Fibroblast of lung (primary cell): ENCODE results near the gene NFIC. TPM values are rescaled to one million over a fixed set of nuclear protein-coding genes. Genes with fewer than 3 reads are reported as not detected.

ENCODE experiments used
- DNase-seq, 2 donors: peaks; one replicate each; pipeline versions ENCODE4 v3.0.0 to v3.0.0-alpha.2; 2010; ENCODE audit warnings: low read depth in 2 of 2
- H2AFZ ChIP-seq: 2 replicates; pipeline ENCODE4 v1.5.1; 2012; ENCODE audit warnings: low read length, control low read depth, inconsistent platforms
- H3K27ac ChIP-seq: 2 replicates; pipeline ENCODE4 v1.5.1; 2011; ENCODE audit warnings: low read length, control low read depth; ENCODE audit not compliant: insufficient read depth
- H3K27me3 ChIP-seq: 2 replicates; pipeline ENCODE4 v1.5.1; 2011; ENCODE audit warnings: mild to moderate bottlenecking, low read length; ENCODE audit not compliant: control insufficient read depth, insufficient read depth
- H3K36me3 ChIP-seq: 2 replicates; pipeline ENCODE4 v1.5.1; 2011; ENCODE audit warnings: low read length; ENCODE audit not compliant: control insufficient read depth, insufficient read depth
- H3K4me1 ChIP-seq: 2 replicates; pipeline ENCODE4 v1.5.1; 2011; ENCODE audit warnings: low read length; ENCODE audit not compliant: control insufficient read depth, insufficient read depth; ENCODE audit errors: extremely low read depth
- H3K4me2 ChIP-seq: 2 replicates; pipeline ENCODE4 v1.5.1; 2011; ENCODE audit warnings: low read length, control low read depth; ENCODE audit not compliant: insufficient read depth; ENCODE audit errors: extremely low read depth
- H3K4me3 ChIP-seq, 4 experiments: fragments of 200-600 bp in 1 of 4; sonication (generic) in 1 of 4; replicated peaks in 1 of 4; 2 replicates each; pipeline ENCODE4 v1.5.1; 2011 to 2016; ENCODE audit warnings: low read length in 4 of 4, low read depth in 3 of 4, mild to moderate bottlenecking in 3 of 4, control low read depth in 2 of 4, inconsistent platforms in 1 of 4, mixed read lengths in 1 of 4; ENCODE audit not compliant: insufficient read depth in 1 of 4; ENCODE audit errors: control extremely low read depth in 1 of 4
- H3K79me2 ChIP-seq: 2 replicates; pipeline ENCODE4 v1.5.1; 2012; ENCODE audit warnings: mild to moderate bottlenecking, low read length, inconsistent platforms; ENCODE audit not compliant: control insufficient read depth, insufficient read depth
- H3K9ac ChIP-seq: 2 replicates; pipeline ENCODE4 v1.5.1; 2011; ENCODE audit warnings: mild to moderate bottlenecking, low read length, control low read depth; ENCODE audit not compliant: insufficient read depth
- H3K9me3 ChIP-seq: 2 replicates; pipeline ENCODE4 v1.5.1; 2012; ENCODE audit warnings: low read depth, low read length; ENCODE audit not compliant: control insufficient read depth, insufficient read depth
- H4K20me1 ChIP-seq: 2 replicates; pipeline ENCODE4 v1.5.1; 2011; ENCODE audit warnings: low read length; ENCODE audit not compliant: control insufficient read depth, insufficient read depth; ENCODE audit errors: extremely low read depth
- EZH2 ChIP-seq: IDR thresholded peaks from 2 replicates; pipeline ENCODE4 v1.5.1; 2012; ENCODE audit warnings: low read length, control low read depth, mild to moderate bottlenecking; ENCODE audit errors: missing control alignments
- polyA plus RNA-seq, 2 donors: library from polyadenylated mRNA; depleted of rRNA in 1 of 2; stranded (reverse) in 1 of 2; unstranded in 1 of 2; fragments of >200 nt; gene quantifications; 2 replicates each; pipeline ENCODE4 v1.2.1, GENCODE V29; 2011 to 2012; ENCODE audit warnings: missing spikeins in 1 of 2
- total RNA-seq: library from RNA; depleted of rRNA; stranded (reverse); fragments of >200 nt; gene quantifications from 2 replicates; pipeline ENCODE4 v1.2.1, GENCODE V29; 2014
- TF ChIP-seq, protein P1 (sequence below), 2 donors: IDR thresholded peaks in 1 of 2; conservative IDR thresholded peaks in 1 of 2; 1 replicate in 1 of 2; 2 replicates in 1 of 2; pipeline ENCODE4 v1.5.1; 2011 to 2012; ENCODE audit warnings: low read length in 2 of 2, control low read depth in 1 of 2, inconsistent platforms in 1 of 2, low read depth in 1 of 2, mild to moderate bottlenecking in 1 of 2

The NFIC gene
- total and polyA plus RNA-seq, 2 donors (not counting 1 experiment from before 2014, with no cell fraction given), result 7.9 to 66.4 TPM

DNA sequence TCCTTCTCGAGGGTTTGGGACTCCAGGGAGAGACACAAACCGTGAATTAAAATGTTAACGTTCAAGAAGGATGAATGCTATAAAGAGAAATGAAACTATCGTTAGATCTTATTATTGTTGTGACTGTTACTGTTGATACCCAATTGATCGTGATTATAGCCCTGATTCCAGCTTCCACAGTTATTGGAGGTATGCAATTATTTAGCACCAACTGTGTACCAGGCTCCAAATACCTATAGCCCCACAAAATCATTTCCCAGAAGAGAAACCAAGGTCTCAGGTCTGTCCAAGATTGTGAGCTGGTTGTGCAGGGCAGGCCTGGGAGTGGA, 30.1 kb upstream of the NFIC start:
- Histone ChIP-seq H3K4me2 (peak overlapping the region; percentile 46), H3K4me1 (peaks cover 26% of the 10 kb centered on the region), H3K4me3 (peak overlapping the region in 1 of 4 experiments; percentile 8), H3K9me3 (no peaks in the 10 kb centered on the region), H3K27me3 (no peaks in the 10 kb centered on the region), H3K9ac (no peak overlapping the region), H3K36me3 (no peaks in the 10 kb centered on the region), H3K27ac (peak overlapping the region; percentile 75), H4K20me1 (no peaks in the 10 kb centered on the region), H2AFZ (no peak overlapping the region), H3K79me2 (no peaks in the 10 kb centered on the region)
- no peak for DNase-seq
- TF ChIP-seq, protein P1, sequence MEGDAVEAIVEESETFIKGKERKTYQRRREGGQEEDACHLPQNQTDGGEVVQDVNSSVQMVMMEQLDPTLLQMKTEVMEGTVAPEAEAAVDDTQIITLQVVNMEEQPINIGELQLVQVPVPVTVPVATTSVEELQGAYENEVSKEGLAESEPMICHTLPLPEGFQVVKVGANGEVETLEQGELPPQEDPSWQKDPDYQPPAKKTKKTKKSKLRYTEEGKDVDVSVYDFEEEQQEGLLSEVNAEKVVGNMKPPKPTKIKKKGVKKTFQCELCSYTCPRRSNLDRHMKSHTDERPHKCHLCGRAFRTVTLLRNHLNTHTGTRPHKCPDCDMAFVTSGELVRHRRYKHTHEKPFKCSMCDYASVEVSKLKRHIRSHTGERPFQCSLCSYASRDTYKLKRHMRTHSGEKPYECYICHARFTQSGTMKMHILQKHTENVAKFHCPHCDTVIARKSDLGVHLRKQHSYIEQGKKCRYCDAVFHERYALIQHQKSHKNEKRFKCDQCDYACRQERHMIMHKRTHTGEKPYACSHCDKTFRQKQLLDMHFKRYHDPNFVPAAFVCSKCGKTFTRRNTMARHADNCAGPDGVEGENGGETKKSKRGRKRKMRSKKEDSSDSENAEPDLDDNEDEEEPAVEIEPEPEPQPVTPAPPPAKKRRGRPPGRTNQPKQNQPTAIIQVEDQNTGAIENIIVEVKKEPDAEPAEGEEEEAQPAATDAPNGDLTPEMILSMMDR (conservative IDR thresholded peaks at IDR 0.05 in 1 of 2, IDR thresholded peaks at IDR 0.05 in 1 of 2; ENCODE audit: low read depth in 1 of 2, low read length in 2 of 2), result no peak
- no peak for TF ChIP-seq EZH2

DNA sequence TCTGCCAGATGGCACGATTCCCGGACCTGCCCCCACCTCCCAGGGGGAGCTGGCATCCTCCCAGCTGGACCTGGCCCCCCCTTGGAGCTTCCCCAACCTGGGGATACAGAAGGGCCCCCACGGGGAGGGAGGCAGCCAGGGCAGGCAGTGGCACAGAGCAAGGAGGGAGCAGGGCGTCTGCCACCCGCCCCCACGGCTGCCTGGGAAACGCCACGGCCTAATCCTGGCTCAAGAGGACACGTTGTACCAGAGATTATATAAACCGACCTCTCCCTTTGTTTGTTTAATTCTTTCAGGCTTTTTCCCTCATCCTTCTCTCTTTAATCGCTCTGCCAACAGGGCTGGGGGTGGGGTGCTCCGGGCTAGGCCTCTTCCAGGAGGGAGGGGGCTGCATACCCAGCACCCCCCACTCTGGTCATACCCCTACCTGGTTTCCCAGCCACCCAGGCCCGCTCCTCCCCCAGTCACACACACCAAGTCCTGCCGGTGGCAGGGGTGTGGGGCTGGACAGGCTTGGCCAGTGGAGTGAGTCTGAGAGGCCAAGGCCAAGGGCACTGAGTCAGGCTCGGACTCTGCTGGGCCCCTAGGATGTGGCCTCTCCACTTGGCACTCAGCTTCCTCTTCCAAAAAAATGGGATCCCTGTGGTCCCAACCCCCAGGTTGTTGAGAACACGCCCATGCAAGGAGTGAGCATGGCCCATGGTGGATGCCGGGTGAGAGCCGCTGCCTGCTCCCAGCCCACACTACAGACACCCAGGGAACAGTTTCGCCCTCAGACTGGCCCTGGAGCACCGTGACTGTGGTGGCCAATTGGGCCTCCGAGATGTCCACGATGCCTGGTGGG, 29.5 kb upstream of the NFIC start:
- Histone ChIP-seq H2AFZ (peak overlapping the region; percentile 46), H3K4me3 (peak overlapping the region in 1 of 4 experiments; percentile 8), H3K9ac (peak overlapping the region; percentile 41), H3K36me3 (no peaks in the 10 kb centered on the region), H3K27ac (peak overlapping the region; percentile 75), H3K9me3 (no peaks in the 10 kb centered on the region), H4K20me1 (no peaks in the 10 kb centered on the region), H3K4me2 (peak overlapping the region; percentile 46), H3K27me3 (no peaks in the 10 kb centered on the region), H3K4me1 (peaks cover 26% of the 10 kb centered on the region), H3K79me2 (no peaks in the 10 kb centered on the region)
- TF ChIP-seq, protein P1 (conservative IDR thresholded peaks at IDR 0.05 in 1 of 2, IDR thresholded peaks at IDR 0.05 in 1 of 2; ENCODE audit: low read depth in 1 of 2, low read length in 2 of 2), result no peak
- no peak for TF ChIP-seq EZH2
- peak; percentile 49 to 94 for DNase-seq

DNA sequence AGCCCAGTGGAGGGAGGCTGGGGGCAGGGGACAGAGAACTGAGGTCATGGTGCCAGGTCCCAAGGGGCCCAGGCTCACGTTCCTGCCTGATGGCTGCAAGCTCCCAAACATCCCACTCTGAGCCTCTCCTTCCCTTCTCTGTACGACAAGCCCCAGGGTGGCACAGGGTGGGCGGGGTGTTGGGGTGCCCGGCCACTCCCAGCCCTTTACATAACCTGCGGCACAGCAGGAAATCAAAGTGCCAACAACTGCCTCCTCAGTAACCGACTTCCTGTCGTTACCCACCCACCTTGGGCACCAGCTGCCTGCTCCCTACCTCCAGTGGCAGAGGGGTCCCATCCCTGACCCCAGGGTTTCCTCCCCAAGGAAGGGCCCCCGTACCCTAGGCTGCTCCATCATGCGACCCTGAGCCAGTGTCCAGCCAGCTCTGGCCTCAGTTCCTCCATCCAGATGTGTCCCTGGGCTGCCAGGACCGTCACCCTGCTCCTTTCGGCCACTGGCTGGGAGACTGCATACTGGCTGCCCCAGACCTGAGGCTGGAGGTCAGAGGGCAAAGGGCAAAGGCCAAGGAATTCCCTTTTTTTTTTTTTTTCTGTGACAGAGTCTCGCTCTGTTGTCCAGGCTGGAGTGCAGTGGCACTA, 27.7 kb upstream of the NFIC start:
- no peak overlapping the region for H3K4me2 ChIP-seq
- no peaks in the 10 kb centered on the region for H3K9me3 ChIP-seq
- TF ChIP-seq EZH2, result no peak
- H3K4me3 ChIP-seq, result no peak overlapping the region
- no peak overlapping the region for H3K9ac ChIP-seq
- H3K4me1 ChIP-seq, result peaks cover 29% of the 10 kb centered on the region
- H3K27me3 ChIP-seq, result no peaks in the 10 kb centered on the region
- no peaks in the 10 kb centered on the region for H3K79me2 ChIP-seq
- H2AFZ ChIP-seq, result no peak overlapping the region
- H3K36me3 ChIP-seq, result no peaks in the 10 kb centered on the region
- H3K27ac ChIP-seq, result no peak overlapping the region
- DNase-seq, result no peak
- H4K20me1 ChIP-seq, result no peaks in the 10 kb centered on the region
